Lower lobe of right lung (tissue), 2 donors: ENCODE data around the gene MAGIX. TPM values are rescaled to one million over a fixed set of nuclear protein-coding genes. Genes with fewer than 3 reads are reported as not detected.
"Not testable (repeated sequence)": the region's sequence is repeated elsewhere in the genome, so short reads cannot be mapped to it uniquely, and the experiment has no call there.

Source experiments
- ATAC-seq, 2 donors: fragments of 200-7000 bp; cut with Tn5 transposase; one replicate each; pipeline ENCODE4 v1.9.1; 2020 to 2022; ENCODE audit warnings: mild to moderate bottlenecking in 2 of 2, moderate library complexity in 2 of 2
- DNase-seq: peaks from one replicate; pipeline ENCODE4 v3.0.0-alpha.2; 2020
- H3K27ac ChIP-seq: fragments of 200-600 bp; one replicate; pipeline ENCODE4 v1.8.0; 2022
- H3K27me3 ChIP-seq: fragments of 200-600 bp; one replicate; pipeline ENCODE4 v1.8.0; 2022; ENCODE audit warnings: low read depth
- H3K36me3 ChIP-seq: fragments of 200-600 bp; one replicate; pipeline ENCODE4 v1.8.0; 2022; ENCODE audit warnings: mild to moderate bottlenecking
- H3K4me1 ChIP-seq: fragments of 200-600 bp; one replicate; pipeline ENCODE4 v1.8.0; 2022
- H3K4me3 ChIP-seq: fragments of 200-600 bp; one replicate; pipeline ENCODE4 v1.8.0; 2022; ENCODE audit warnings: mild to moderate bottlenecking
- H3K9me3 ChIP-seq: fragments of 200-600 bp; one replicate; pipeline ENCODE4 v1.8.0; 2022
- CTCF ChIP-seq: fragments of 200-600 bp; IDR thresholded peaks from one replicate; pipeline ENCODE4 v1.8.0; 2022; ENCODE audit warnings: antibody characterized with exemption, mild to moderate bottlenecking
- intact Hi-C: fragments of 100-400 bp; cut with DNase I; formaldehyde crosslinking; loops from one replicate; pipeline ENCODE4 v1.11.0; 2022
- total RNA-seq: library from RNA; stranded (reverse); fragmentation: NEBNext Ultra II Directional; extraction: Animal tissue kit (Norgen Biotek cat#: 25700); gene quantifications from one replicate; pipeline ENCODE4 v1.2.1, GENCODE V29; 2021
- donor health status: DM: no; HTN: yes; CAD: no; lungs with severe emphysema.

Gene MAGIX
- total RNA-seq, 1 donor from 2014 or later = 6.7 TPM

GRCh38 chrX:49129427-49129826, 33.1 kb upstream of the MAGIX start:
- Histone ChIP-seq H3K4me1 (no peaks in the 10 kb centered on the region), H3K9me3 (no peaks in the 10 kb centered on the region), H3K4me3 (no peak overlapping the region), H3K27ac (no peak overlapping the region), H3K36me3 (no peaks in the 10 kb centered on the region), H3K27me3 (no peaks in the 10 kb centered on the region)
- TF ChIP-seq CTCF = no peak
- no peak for DNase-seq
- no peak for ATAC-seq
- intact Hi-C loops = no loop called here

GRCh38 chrX:49132275-49132674, 30.3 kb upstream of the MAGIX start:
- DNase-seq, H3K4me3 ChIP-seq, H3K36me3 ChIP-seq, intact Hi-C loops, ATAC-seq, H3K27ac ChIP-seq, H3K4me1 ChIP-seq, H3K9me3 ChIP-seq, H3K27me3 ChIP-seq: not testable (repeated sequence)

GRCh38 chrX:49133759-49134158, 28.8 kb upstream of the MAGIX start:
- H3K27me3 ChIP-seq = no peaks in the 10 kb centered on the region
- H3K27ac ChIP-seq = no peak overlapping the region
- no peak overlapping the region for H3K4me3 ChIP-seq
- DNase-seq (no peak), ATAC-seq (no peak)
- TF ChIP-seq CTCF = no peak
- H3K9me3 ChIP-seq = no peaks in the 10 kb centered on the region
- H3K36me3 ChIP-seq = no peaks in the 10 kb centered on the region
- H3K4me1 ChIP-seq = no peaks in the 10 kb centered on the region
- intact Hi-C loops = no loop called here

- Histone ChIP-seq H3K36me3 (no peaks in the 10 kb centered on the region), H3K27me3 (no peaks in the 10 kb centered on the region), H3K9me3 (no peaks in the 10 kb centered on the region), H3K4me3 (no peak overlapping the region), H3K27ac (no peak overlapping the region), H3K4me1 (no peaks in the 10 kb centered on the region)
- intact Hi-C loops = no loop called here
- no peak for TF ChIP-seq CTCF
- ATAC-seq (no peak), DNase-seq (no peak)
These were observed 25.1 kb upstream of the MAGIX start for GRCh38 chrX:49137492-49137891.

GRCh38 chrX:49139713-49140112, 22.8 kb upstream of the MAGIX start:
- Histone ChIP-seq H3K9me3 (no peaks in the 10 kb centered on the region), H3K4me1 (no peaks in the 10 kb centered on the region), H3K27me3 (no peaks in the 10 kb centered on the region), H3K27ac (no peak overlapping the region), H3K4me3 (no peak overlapping the region), H3K36me3 (no peaks in the 10 kb centered on the region)
- ATAC-seq (no peak), DNase-seq (no peak)
- intact Hi-C loops = no loop called here
- TF ChIP-seq CTCF = no peak

- H3K4me1 ChIP-seq, ATAC-seq, DNase-seq, H3K27me3 ChIP-seq, H3K36me3 ChIP-seq, intact Hi-C loops, H3K27ac ChIP-seq, H3K9me3 ChIP-seq, H3K4me3 ChIP-seq: not testable (repeated sequence)
- peak; percentile 40 for TF ChIP-seq CTCF
These were observed 20.3 kb upstream of the MAGIX start for GRCh38 chrX:49142264-49142663.

GRCh38 chrX:49143154-49143553, 19.4 kb upstream of the MAGIX start:
- H3K4me3 ChIP-seq, intact Hi-C loops, H3K9me3 ChIP-seq, H3K4me1 ChIP-seq, H3K36me3 ChIP-seq, H3K27me3 ChIP-seq, ATAC-seq, DNase-seq, H3K27ac ChIP-seq: not testable (repeated sequence)
